ENCODE measurements around the gene PCBP3.

PCBP3 gene

DNA sequence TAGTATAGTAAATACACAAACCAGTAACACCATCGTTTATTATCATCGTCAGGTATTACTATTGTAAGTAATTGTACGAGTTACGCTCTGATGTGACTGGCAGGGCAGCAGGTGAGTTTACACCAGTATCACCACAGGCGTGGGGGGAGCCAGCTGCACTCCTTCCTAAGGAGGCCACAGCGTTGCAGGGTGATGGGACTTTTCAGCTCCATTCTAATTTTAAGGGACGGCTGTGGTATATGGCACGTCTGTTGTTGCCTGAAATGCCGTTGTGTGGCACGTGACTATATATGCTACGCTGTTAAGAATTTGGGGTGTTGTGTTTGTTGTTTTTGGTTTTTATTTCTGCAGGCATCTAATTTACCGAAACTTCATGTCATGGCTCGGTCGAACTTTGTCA, 173.3 kb downstream of the PCBP3 start:
- no peak for DNase-seq

DNA sequence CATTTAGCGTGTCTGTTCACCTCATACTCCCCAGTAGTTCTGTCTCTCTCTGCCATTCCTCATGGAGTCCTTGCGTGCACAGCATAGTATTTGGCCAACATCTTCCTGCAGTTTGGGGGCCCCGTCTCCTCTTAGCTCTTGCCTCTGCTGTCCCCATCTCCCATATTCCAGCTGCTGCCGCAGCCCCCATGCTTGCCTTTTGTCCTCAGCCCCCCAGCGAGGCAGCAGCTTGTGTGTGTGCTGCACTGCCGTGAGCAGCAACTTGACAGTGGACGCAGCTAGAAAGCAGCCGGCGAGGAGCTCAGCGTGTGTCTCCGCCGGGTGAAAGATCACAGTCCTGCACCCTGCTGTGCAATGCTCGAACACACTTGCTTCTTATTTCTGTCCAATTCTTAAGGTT, 173.8 kb downstream of the PCBP3 start:
- no peak for DNase-seq

GRCh38 chr21:45818276-45818903, 174.9 kb downstream of the PCBP3 start:
- no peak for DNase-seq

DNA sequence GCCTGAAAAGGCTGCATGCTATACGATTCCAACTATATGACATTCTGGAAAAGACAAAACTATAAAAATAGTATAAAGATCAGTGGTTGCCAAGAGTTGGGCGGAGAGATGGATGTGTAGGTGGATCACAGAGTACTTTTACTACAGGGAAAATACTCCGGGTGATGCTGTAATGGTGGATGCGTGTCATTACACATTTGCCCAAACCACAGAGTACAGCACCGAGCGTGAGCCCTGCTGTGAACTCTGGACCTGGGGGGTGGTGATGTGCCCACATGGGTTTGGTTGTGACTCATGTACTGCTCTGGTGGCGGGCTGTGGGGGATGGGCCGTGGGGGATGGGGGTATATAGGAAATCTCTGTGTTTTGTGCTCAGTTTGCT, 175.4 kb downstream of the PCBP3 start:
- DNase-seq = no peak

DNA sequence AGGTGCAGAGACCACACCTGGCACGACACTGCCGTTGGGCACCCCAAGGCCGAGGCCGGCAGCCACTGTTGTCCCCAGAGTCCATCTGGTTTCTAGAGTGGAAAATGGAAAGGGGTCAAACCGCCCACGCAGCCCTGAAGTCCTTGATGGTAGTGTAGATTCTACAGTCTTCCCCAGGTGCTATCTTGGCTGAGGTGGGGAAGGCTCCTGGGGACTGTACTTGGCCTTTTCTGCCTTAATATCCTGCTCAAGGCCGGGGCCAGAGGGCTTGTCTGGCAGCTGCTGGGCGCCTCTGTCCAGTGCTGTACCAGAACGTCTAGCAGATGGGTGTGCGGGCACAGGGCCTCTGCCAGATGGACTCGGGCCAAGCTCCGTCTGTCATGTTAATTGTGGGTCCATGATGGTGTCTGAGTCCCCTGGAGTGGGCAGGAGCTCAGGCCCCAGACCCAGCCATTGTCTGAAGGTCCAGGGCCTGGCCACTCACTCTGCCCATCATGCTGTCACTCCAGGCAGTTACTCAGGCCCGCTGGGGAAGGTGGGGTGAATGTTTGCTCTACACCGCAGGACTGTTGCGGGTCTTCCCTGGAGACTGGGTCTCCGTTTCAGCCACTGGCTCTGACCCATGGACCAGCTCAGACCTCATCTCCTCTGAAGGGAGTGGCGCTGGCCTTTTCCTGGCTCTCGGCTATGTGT, 176.1 kb downstream of the PCBP3 start:
- DNase-seq = no peak

DNA sequence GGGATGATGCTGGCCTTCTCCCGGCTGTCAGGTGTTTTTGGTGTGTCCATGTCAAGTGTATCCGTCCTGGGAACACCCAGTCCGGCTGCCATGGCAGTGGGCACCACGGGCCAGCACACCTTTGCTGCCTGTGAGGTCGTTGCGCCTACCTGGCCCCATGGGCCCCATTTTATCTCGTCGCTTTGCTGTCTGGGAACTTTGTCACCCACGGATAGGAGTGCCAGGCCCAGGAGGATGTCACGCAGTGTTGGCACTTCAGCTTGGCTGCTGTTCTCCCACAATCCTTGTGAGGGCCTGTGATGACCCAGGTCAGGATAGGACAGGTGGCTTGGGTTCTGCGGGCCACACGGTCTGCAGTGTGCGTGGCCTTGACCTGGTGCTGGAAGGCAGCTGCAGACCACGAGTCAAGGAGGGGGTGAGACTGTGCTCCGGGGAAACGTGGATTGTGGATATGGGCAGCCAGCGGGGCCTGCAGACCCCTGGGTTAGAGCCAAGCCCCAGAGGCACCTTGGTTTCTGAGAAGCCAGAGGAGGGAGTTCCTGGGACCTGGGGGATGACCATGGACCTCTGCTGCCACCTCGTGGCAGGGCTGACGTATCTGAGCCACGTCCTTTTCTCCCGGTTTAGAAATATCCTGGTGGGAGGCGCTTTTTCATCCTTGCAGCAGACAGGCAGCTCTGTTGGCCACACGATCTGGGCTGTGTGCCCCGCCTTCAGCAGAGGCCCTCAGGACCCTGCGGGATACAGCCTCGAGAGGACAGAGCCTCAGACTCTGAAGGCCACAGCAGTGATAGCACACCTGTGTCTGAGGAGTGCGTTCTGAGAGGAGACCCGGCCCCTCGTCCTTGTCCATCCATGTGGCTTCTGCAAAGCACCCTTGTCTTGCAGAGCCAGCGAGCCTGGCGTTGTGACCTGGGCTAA, 176.9 kb downstream of the PCBP3 start:
- peak; percentile 9 for DNase-seq

DNA sequence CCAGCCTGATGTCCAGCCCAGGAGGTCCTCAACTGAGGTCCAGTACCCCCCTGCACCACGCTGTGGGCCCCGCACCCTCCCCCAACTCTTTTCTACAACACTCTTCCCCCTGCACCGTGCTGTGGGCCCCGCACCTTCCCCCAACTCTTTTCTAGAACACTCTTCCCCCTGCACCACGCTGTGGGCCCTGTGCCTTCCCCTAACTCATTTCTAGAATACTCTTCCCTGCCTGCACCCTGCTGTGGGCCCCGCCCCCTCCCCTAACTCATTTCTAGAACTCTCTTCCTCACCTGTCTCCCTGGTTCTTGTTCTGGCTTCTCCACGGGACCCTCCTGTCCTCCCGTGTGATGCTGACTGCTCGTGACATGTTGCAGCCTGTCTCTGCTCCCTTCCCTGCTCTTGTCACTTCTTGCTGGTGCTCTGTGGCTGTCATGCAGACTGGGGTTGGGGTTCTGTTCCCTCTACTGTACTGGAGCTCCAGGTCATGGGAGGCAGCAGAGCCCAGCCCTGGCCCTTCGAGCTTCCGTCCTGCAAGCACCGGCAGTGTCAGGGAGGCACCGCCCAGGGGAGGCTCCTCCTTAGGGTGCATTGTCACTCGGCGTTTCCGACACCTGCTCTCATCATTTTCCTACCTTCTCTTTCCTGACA, 177.9 kb downstream of the PCBP3 start:
- DNase-seq = no peak

GRCh38 chr21:45821998-45822397, 178.5 kb downstream of the PCBP3 start:
- no peak for DNase-seq

DNA sequence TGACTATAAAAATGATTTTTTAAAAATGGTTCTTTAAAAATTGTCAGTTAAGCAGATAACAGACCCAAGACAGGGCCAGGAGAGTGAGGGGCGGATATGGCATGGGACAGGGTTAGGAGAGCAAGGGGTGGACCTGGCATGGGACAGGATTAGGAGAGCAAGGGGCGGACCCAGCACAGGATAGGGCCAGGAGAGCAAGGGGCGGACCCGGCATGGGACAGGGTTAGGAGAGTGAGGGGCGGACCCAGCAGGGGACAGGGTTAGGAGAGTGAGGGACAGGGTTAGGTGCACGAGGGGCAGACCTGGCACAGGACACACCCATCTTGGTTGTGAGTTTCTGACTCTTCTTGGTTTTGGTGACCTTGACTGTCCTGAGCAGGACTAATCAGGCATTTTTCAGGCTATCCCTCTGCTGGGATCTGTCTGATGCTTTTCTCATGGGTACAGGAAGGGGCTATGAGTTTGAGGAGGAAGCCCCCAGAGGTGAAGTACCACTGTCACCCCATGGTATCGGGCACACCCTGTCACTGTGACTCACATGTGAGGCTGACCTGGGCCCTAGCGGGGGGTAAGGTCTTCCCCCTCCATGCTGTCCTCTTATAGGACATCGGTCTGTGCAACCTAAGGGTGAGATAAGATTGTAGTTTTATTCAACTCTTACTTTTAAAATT, 179.0 kb downstream of the PCBP3 start:
- DNase-seq = no peak

DNA sequence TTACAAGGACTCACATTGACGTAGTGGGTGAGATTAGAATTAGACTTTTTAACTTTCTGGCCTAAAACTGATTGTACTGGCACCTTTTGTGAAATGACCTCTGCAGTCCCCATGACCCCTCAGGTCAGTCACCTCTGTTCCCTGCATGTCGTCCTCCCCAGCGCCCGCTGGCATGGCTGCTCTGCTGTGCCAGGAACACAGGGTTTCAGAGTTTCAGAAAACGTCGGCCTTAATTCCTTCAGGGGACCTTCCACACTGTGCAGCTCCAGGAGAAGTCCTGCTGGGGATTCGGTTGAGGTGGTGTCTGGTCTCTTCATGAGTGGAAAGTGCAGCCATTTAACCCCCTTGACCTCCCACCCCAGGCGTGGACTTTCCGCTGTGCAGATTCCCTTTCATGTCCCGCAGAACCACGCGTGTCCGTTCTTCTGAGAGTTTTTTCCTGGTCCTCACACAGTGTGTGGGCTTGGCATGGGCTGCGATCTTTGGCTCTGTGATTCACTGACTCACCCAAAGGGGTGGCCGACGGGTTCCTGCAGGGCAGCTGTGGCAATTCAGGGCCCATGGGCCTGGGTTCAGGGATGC, 179.7 kb downstream of the PCBP3 start:
- DNase-seq = no peak

- DNase-seq = no peak
These were observed 181.2 kb downstream of the PCBP3 start for GRCh38 chr21:45824546-45825215.

DNA sequence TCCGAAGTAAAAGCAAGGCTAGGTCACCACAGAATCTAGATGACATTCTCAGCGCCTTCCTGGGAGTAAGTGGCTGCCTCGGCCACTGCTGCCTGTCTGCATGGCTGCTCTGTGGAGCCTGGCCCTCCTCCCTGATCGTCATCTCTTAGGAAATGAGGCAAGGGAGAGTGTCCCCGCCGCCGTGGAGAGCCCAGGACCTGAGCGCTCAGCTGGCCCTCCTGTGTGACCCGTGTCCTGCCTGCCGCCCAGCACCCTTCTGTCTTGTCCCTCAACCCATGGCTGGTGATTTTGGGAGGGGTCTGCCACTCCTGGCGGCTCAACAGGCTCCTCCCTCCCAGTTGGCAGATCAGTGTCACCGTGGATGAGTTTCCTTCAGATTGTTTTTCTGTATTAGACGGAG, 181.7 kb downstream of the PCBP3 start:
- no peak for DNase-seq

GRCh38 chr21:45826676-45827301, 183.3 kb downstream of the PCBP3 start:
- DNase-seq = no peak

- no peak for DNase-seq
These were observed 183.8 kb downstream of the PCBP3 start for GRCh38 chr21:45827302-45827692.

- DNase-seq = no peak
These were observed 184.5 kb downstream of the PCBP3 start for GRCh38 chr21:45827881-45828579.

DNA sequence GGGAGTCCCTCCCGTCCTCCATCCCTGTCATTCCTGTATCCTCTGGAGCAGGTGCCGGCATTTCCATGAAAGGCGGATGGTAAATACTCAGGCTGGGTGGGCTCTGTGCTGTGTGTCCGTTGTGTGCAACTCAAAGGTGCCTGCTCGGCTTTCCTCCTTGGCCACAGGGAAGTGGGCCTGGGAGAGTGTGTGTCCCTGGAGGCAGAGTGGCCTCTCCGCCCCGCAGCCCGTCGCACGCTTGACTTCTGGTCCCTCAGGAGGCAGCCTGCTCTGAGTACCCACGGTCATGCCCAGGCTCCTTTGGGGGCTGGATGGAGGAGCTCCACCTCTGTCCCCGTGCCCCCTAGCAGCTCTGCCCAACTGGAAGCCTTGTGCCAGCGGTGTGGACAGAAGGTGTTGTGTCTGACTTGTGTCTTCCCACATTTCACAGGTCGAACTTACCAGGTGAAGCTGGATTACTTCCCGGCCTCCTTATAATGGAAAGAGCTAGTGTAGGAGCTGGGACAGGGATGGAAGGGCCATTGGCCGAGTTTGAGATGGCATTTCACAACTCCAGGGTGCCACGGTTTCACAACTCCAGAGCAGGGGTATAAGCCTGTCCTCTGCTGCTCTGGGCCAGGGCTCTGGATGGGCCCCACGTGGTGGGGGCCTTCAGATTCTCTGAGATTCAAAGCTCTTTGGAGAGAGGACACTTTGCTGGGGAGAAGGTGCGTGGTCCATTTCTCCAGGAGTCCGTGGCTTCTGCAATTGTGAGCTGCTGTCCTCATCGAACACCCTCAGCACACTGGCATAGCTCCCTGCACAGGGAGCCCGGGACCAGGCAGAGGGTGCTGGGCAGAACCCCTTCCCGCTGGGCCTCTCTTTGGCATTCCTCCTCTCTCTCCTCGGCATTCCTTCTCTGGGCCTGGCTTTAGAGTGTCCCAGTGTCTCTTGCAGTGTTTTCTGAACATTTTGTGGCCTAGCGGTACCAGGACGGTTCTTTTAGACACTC, 185.3 kb downstream of the PCBP3 start:
- DNase-seq = no peak

DNA sequence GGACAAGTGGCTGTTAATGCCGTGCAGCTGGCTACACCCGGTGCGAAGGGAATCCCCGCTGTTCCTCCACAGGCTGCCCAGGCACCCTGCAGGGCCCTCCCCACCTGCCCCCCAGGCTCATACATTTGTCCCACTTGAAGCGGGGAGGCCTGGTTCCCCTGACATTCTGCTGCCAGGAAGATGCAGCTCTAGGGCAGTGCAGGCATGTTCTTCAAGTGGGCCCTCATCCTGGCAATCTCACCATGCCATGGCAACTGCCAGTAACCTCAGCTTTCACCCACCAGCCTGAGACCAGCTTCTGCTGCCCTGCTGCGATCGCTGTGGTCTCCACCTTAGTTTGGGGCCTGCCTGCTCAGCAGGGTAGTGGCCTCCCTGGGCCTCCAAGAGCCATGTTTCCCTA, 186.1 kb downstream of the PCBP3 start:
- no peak for DNase-seq

DNA sequence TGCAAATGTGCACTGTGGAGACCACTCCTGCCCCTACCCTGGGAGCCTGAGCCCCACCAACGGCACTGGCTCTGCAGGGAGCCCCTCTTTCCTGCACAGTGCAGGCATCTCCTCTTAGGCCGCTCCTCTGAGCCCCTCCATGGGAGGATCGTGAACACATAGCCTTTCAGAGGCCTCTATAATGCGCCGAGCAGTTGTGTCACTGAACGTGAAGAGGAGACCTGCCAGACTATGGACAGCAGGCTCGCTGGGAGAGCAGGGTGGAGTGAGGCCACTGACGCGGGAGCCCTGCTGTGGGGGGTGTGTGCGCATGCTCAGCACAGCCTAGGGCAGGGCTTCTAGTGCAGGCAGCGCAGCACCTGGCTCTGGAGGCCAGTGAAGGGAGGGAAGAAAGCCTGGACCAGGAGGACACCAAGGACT, 186.7 kb downstream of the PCBP3 start:
- peak; percentile 41 for DNase-seq

DNA sequence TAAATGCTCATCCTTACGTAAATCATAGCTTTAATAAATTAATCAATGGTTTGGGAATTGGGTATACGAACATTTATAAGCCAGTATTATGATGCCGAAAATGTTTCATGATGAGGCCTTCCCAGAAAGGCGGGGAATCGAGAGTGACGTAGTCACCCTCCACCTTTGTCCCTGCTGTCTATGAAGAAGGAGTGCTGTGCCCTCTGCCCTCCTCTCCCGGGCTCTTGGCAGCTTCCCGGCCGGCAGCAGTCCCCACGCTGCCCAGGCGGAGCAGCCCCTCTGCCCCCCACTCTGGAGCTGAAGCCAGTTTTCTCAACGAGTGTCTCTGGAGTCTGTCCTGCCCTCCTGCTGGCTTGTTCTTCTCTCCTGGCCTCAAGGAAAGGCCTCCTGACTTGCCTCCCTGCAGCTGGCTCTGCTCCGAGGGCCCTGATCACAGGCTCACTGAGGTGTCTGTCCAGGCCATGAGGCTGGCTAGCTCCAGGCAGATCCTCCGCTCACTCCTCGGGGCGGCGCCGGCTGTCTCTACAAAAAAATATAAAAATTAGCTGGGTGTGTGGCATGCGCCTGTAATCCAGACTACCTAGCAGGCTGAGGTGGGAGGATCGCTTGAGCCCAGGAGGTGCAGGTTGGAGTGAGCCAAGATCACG, 187.3 kb downstream of the PCBP3 start:
- DNase-seq = no peak

All from NCI-H774 (cell line).